IPS-20b (cell line): Measurements from ENCODE around the gene TAB2.

Experiments used
- H3K27ac ChIP-seq: one replicate; pipeline ENCODE4 v1.5.1; 2013; ENCODE audit warnings: low read length
- H3K27me3 ChIP-seq: 2 replicates; pipeline ENCODE4 v1.6.1; 2013; ENCODE audit warnings: mild to moderate bottlenecking, low read length, inconsistent platforms; ENCODE audit not compliant: insufficient read depth
- H3K36me3 ChIP-seq: 2 replicates; pipeline ENCODE4 v1.6.1; 2013; ENCODE audit warnings: low read depth, mild to moderate bottlenecking, inconsistent platforms, low read length, moderate library complexity; ENCODE audit not compliant: insufficient read depth
- H3K4me1 ChIP-seq: 2 replicates; pipeline ENCODE4 v1.6.1; 2013; ENCODE audit warnings: mild to moderate bottlenecking, control low read depth, inconsistent platforms, low read length, moderate library complexity; ENCODE audit not compliant: insufficient read depth
- H3K4me3 ChIP-seq: 2 replicates; pipeline ENCODE4 v1.5.1; 2013; ENCODE audit warnings: mild to moderate bottlenecking, low read length, inconsistent platforms
- H3K9ac ChIP-seq: 2 replicates; pipeline ENCODE4 v1.6.1; 2013; ENCODE audit warnings: low read depth, mild to moderate bottlenecking, inconsistent platforms, low read length, moderate library complexity
- H3K9me3 ChIP-seq: 2 replicates; pipeline ENCODE4 v1.6.1; 2013; ENCODE audit warnings: mild to moderate bottlenecking, low read depth, low read length, inconsistent platforms; ENCODE audit not compliant: insufficient read depth

TAB2 gene

DNA sequence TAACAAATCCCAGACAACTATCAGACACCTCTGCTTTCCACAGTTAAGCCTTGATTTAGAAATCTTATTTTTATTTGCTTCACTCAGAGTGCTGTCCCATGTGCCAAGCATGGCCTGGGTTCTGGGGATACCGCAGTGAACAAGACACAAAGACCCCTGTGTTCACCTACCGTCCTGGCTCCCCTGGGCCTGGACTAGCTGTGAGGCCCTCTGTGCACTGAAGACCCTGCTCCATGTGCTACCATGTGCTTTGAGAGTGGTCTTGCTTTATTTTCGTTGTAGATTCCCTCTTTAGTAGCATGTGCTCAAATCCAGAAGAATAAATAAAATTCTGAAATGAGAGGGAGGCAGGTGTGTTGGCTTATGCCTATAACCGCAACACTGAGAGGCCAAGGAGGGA is 105.1 kb downstream of the TAB2 start:
- H3K9me3 ChIP-seq, result no peaks in the 10 kb centered on the region
- H3K36me3 ChIP-seq, result no peaks in the 10 kb centered on the region
- no peak overlapping the region for H3K4me3 ChIP-seq
- H3K27ac ChIP-seq, result no peak overlapping the region
- no peaks in the 10 kb centered on the region for H3K27me3 ChIP-seq
- no peak overlapping the region for H3K9ac ChIP-seq
- H3K4me1 ChIP-seq, result peaks cover 5% of the 10 kb centered on the region; the same call in 1 of the 2 replicates

DNA sequence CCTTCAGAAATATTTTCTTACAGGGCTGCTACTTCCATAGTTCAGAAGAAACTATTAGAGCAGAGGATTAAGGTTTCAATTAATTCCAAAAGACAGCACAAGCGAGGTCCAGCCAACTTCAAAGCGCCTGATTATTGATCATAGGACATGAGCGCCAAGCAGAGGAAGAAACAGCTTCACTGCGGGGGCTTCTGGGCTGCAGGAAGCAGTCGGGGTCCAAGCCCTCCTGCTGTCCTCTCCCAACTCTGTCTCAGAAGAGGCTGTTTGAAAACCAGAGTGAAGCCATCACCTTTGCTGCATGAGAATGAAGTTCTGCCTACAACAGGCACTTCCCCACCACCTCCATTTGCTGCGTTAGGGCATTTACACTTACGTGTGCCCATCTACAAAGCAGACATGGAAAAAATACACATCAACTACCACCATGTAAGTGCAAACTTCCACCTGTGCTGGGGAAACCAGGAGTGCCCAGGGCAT is 106.5 kb downstream of the TAB2 start:
- no peak overlapping the region for H3K9ac ChIP-seq
- H3K27ac ChIP-seq, result no peak overlapping the region
- no peaks in the 10 kb centered on the region for H3K27me3 ChIP-seq
- peaks cover 5% of the 10 kb centered on the region; the same call in 1 of the 2 replicates for H3K4me1 ChIP-seq
- no peak overlapping the region for H3K4me3 ChIP-seq
- H3K9me3 ChIP-seq, result no peaks in the 10 kb centered on the region
- no peaks in the 10 kb centered on the region for H3K36me3 ChIP-seq

DNA sequence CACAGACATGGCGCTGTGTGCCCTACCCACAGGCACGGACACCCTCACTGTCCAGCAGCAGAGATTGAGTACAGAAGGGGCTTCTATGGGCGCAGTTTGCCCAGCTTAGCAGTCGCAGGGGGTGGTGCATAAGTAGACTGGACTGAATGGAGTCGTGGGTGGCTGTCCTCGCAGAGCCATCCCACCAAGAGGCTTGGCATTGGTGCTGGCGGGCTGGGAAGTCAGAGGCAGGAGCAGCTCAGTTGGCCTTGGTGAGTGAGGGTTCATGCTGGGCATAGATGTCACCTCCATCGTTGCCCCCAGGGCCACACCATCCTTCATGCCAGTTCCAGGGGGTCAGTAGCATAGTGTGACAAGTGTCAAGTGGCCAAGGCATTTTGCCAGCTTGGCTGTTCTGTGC is 107.7 kb downstream of the TAB2 start:
- Histone ChIP-seq H3K4me1 (peaks cover 5% of the 10 kb centered on the region; the same call in 1 of the 2 replicates), H3K27ac (no peak overlapping the region), H3K9me3 (no peaks in the 10 kb centered on the region), H3K9ac (no peak overlapping the region), H3K27me3 (no peaks in the 10 kb centered on the region), H3K4me3 (no peak overlapping the region), H3K36me3 (no peaks in the 10 kb centered on the region)

DNA sequence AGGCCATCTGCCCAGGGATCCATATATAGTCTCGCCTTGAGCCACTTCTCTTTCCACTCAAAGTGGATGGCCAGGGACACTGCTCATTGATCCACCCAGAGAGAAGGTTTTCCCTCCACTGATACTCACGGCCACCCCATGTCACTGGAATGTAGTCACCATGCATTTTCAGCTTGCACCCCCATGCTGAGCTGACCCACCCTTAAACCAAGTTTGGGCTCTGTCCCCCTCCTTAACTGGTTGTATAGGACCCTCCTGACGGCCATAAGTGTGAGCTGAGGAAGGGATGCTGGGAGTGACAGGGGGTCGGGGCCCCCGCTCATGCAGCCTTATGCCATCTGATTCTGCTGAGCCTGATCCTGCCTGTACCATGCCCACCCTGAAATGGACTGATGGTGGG is 108.2 kb downstream of the TAB2 start:
- peaks cover 5% of the 10 kb centered on the region; the same call in 1 of the 2 replicates for H3K4me1 ChIP-seq
- H3K27me3 ChIP-seq, result no peaks in the 10 kb centered on the region
- no peaks in the 10 kb centered on the region for H3K36me3 ChIP-seq
- H3K9me3 ChIP-seq, result no peaks in the 10 kb centered on the region
- no peak overlapping the region for H3K9ac ChIP-seq
- no peak overlapping the region for H3K4me3 ChIP-seq
- no peak overlapping the region for H3K27ac ChIP-seq

DNA sequence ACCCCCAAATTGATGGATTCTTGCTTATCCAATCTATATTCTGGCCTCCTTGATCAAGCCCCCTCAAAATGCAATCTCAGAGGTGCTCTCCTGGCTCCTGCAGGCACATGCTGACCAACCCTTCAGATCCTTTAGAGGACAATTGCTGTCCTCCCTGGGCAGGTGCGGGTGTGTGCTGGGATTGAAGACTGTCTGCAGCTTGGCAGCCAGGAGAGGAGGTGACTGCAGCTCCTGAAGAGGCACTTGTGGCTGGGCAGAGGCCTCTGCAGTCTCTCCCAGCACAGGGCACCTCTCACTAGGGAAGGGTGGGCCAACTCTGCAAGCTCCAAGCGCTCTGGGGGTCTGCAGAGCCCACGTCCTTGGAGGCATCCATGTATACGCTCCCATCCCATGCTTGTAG is 111.1 kb downstream of the TAB2 start:
- H3K9me3 ChIP-seq, result no peaks in the 10 kb centered on the region
- no peak overlapping the region for H3K9ac ChIP-seq
- peaks cover 5% of the 10 kb centered on the region; the same call in 1 of the 2 replicates for H3K4me1 ChIP-seq
- H3K27me3 ChIP-seq, result no peaks in the 10 kb centered on the region
- no peak overlapping the region for H3K27ac ChIP-seq
- H3K36me3 ChIP-seq, result no peaks in the 10 kb centered on the region
- H3K4me3 ChIP-seq, result no peak overlapping the region

DNA sequence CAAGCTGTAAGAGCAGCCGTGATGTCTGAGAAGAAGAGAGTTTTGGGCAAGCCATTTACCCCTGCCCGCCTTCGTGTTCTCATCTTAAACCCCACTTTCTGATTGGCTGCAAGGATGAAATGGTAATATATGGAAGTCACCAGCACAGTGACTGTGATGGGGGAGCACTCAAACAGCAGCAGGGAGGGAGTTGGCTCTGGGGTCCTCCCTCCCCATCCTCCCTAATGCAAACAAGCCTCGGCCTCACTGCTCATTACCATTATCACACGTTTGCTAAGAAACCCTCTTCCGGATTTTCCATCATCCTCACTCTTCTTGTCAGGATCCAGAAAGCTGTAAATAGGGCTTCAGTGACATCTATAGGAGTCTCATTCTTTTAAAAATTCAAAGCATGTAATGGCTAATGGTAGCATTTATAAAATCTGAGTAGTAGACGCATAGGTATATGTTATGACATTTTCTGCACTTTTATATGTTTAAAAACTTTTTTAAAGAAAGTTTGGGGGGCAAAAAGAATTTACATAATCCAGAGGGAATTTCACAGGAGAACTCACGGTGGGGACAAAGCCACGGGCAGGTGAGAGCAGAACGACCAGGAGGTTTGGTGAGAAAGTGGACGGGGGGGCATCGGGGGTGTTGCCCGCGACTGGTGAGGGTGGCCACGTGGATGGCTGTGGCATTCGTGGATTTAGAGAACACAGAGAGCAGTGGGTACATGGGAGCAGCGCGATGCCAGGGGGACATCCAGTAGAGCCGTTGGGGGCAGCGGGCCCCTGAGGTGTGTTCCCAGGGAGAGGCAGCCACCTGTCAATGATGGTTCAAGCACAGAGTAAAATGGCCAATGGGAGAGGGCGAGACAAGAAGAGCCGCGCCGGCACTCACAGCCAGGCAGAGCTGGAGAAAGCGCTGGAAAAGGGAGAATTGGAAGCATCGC is 112.2 kb downstream of the TAB2 start:
- no peak overlapping the region for H3K9ac ChIP-seq
- no peaks in the 10 kb centered on the region for H3K36me3 ChIP-seq
- H3K9me3 ChIP-seq, result no peaks in the 10 kb centered on the region
- no peaks in the 10 kb centered on the region for H3K4me1 ChIP-seq
- no peak overlapping the region for H3K4me3 ChIP-seq
- H3K27me3 ChIP-seq, result no peaks in the 10 kb centered on the region
- no peak overlapping the region for H3K27ac ChIP-seq

DNA sequence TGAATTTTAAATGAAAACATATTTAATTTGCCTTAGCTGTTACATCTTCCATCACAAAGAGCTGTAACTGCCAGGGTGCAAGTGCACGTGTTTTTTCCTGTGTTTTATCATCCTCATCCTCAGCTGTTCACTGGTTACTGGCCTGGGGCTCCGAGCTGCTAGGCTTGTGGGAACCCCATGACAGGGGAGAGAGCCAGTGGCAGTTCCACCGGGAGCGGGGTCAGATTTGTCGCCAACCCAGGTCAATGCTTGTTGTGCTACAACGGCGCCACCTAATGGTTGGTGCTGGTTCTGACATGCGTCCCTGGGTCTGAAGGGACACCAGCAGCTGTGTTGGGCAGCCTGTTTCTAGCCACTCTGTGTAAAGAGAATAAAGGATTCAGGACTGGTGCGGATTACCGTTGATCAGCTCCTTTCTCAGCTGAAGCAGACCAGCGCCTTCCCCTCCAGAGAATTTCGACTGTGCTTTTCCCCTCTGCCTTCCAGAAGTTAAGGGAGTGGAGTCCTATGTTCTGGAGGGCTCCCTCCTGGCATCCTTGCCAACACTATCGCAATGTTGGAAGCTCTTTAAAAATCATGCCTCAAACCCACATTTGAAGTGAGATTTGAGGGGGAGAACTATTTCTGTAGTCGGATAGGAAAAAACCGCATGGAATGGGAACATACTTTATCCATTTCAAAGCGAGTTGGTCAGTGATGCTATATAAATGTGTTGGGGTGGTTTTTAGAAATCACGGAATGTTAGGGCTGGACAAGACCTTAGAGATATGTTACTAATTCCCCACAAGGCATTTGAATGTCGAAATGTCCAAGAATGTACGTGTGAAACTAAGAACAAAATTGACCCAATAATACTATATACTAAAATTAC is 114.6 kb downstream of the TAB2 start:
- Histone ChIP-seq H3K4me3 (no peak overlapping the region), H3K27ac (no peak overlapping the region), H3K9me3 (no peaks in the 10 kb centered on the region), H3K36me3 (no peaks in the 10 kb centered on the region), H3K27me3 (no peaks in the 10 kb centered on the region), H3K9ac (no peak overlapping the region), H3K4me1 (no peaks in the 10 kb centered on the region)

DNA sequence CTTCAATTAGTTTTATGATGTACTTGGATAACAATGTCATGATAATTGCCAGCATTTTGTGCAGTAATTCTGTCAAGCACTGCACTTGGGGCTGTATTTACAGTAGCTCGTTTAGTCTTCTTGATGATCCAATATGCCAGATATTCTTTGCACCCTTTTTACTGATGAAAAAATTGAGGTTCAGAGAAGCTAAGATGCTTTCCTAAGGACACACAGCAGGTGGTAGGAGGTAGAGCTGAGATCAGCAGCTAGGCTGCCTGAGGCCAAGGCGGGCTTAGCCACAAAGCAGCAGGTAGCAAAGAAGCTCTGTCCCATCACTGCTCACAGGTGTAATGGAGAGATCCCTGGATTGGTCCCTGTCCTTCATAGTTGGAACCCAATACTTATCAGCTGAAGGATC is 115.9 kb downstream of the TAB2 start:
- H3K4me1 ChIP-seq, result no peaks in the 10 kb centered on the region
- H3K9ac ChIP-seq, result no peak overlapping the region
- no peaks in the 10 kb centered on the region for H3K9me3 ChIP-seq
- no peaks in the 10 kb centered on the region for H3K36me3 ChIP-seq
- H3K27ac ChIP-seq, result no peak overlapping the region
- no peak overlapping the region for H3K4me3 ChIP-seq
- H3K27me3 ChIP-seq, result no peaks in the 10 kb centered on the region

DNA sequence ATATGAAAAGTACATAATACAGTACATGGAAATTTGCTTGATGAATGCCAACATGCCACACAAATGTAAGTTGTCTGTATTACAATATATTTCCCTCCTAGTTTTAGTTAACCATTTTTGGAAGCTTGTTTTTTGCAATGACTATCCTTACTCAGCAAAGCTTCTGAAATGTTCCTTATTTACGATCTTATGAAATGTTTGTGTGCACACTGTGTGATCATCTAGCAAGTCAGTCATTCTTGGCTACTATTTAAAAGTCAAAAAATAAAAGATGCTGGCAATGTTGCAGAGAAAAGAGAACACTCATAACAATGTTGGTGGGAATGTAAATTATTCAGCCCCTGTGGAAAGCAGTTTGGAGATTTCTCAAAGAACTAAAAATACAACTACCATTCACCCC is 116.4 kb downstream of the TAB2 start:
- Histone ChIP-seq H3K36me3 (no peaks in the 10 kb centered on the region), H3K4me3 (no peak overlapping the region), H3K9ac (no peak overlapping the region)

DNA sequence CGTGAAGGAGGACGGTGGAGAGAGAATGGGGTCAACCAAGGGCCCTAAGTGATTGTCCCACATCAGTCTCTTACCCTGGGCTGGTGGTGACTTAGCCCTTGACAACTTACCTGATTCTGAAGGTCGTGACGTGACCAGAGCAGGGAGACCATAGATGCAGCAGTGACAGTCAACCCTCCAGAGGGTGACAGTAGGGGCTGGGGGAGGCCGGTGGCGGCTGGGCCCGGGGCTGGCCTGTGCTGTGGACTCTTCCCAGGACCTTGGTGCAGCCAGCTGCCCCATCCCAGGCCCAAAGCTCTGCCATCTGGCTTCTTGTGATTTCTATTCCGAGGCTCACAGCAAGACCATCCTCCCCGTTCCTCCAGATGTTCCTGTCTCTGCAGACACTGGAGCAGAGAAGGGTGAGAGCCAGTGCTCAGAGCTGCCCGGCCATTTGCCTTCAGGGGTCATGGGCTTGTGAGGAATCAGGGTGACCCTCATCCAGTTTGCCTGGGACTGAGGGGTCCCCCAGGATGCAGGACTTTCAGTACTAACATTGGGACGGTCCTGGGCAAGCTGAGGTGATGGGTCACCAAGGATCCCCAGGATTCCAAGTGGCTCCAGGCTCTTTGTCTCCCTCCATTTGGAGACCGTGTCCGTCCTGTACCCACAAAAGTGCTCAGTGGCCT is 118.5 kb downstream of the TAB2 start:
- Histone ChIP-seq H3K4me1 (no peaks in the 10 kb centered on the region), H3K36me3 (no peaks in the 10 kb centered on the region), H3K27ac (no peak overlapping the region), H3K4me3 (no peak overlapping the region), H3K9me3 (no peaks in the 10 kb centered on the region), H3K27me3 (no peaks in the 10 kb centered on the region), H3K9ac (no peak overlapping the region)

More for the DNA sequence above, 116.4 kb downstream of the TAB2 start:
- Histone ChIP-seq H3K9me3 (no peaks in the 10 kb centered on the region), H3K27me3 (no peaks in the 10 kb centered on the region), H3K27ac (no peak overlapping the region), H3K4me1 (no peaks in the 10 kb centered on the region)

DNA sequence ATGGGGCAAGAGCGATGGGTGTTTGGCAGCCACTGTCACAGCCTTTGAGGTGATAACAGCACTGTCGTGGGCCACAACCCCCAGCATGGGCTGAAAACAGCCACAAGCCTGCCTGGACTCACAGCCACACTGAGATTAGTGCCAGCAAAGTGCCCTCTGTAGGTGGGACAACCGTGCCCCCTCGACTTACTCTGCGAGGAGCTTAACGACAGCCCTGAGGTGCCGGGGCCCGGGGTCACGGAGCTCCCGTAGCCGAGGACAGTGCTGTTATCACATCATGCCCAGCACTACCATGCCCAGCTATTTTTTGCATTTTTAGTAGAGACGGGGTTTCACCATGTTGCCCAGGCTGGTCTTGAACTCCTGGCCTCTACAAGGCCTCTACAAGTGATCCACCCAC is 119.1 kb downstream of the TAB2 start:
- no peaks in the 10 kb centered on the region for H3K9me3 ChIP-seq
- no peak overlapping the region for H3K9ac ChIP-seq
- no peaks in the 10 kb centered on the region for H3K36me3 ChIP-seq
- no peaks in the 10 kb centered on the region for H3K4me1 ChIP-seq
- no peaks in the 10 kb centered on the region for H3K27me3 ChIP-seq
- H3K4me3 ChIP-seq, result no peak overlapping the region
- H3K27ac ChIP-seq, result no peak overlapping the region
